PC-3 (cell line): ENCODE data around the gene NUDT3. TPM values are rescaled to one million over a fixed set of nuclear protein-coding genes. Genes with fewer than 3 reads are reported as not detected.

Experiments
- ATAC-seq: fragments of 200-7000 bp; cut with Tn5 transposase; 2 replicates; pipeline ENCODE4 v1.9.1; 2020; ENCODE audit warnings: mild to moderate bottlenecking, moderate library complexity
- BruUV-seq: library from RNA; stranded (reverse); fragments of 400-500 nt; replicated peaks from 2 replicates; lab custom pipeline; 2021; lab: Mats Ljungman, UMichigan
- CTCF ChIA-PET: fragments of 300-600 bp; sonication (Branson Sonifier 250); formaldehyde crosslinking; loops from one replicate; lab custom pipeline; 2022; ENCODE audit warnings: antibody characterized with exemption; lab: Charles Lee
- POLR2A ChIA-PET: fragments of 300-600 bp; sonication (Branson Sonifier 250); formaldehyde crosslinking; loops from one replicate; lab custom pipeline; 2022; ENCODE audit warnings: antibody characterized with exemption; ENCODE audit not compliant: unreplicated experiment; lab: Charles Lee
- DNase-seq: peaks from one replicate; pipeline ENCODE4 v3.0.0-alpha.2; 2015
- H2AFZ ChIP-seq: fragments of 300-600 bp; sonication (generic); 2 replicates; pipeline ENCODE4 v1.6.0; 2016; ENCODE audit warnings: antibody characterized with exemption, low read length
- H3F3A ChIP-seq: fragments of 300-600 bp; sonication (generic); one replicate; pipeline ENCODE4 v1.6.0; 2017; ENCODE audit warnings: antibody characterized with exemption, low read length, control low read depth, mild to moderate bottlenecking; ENCODE audit not compliant: unreplicated experiment
- H3K27ac ChIP-seq: fragments of 300-600 bp; sonication (generic); 2 replicates; pipeline ENCODE4 v1.5.1; 2016; ENCODE audit warnings: mild to moderate bottlenecking, low read length
- H3K27me3 ChIP-seq: fragments of 300-600 bp; sonication (generic); 2 replicates; pipeline ENCODE4 v1.6.1; 2016; ENCODE audit warnings: low read length, mixed read lengths
- H3K36me3 ChIP-seq: fragments of 300-600 bp; sonication (generic); 2 replicates; pipeline ENCODE4 v1.6.1; 2016; ENCODE audit warnings: low read depth, mixed run types, low read length, mixed read lengths
- H3K4me1 ChIP-seq: fragments of 300-600 bp; sonication (generic); 2 replicates; pipeline ENCODE4 v1.5.1; 2016; ENCODE audit warnings: low read length; ENCODE audit not compliant: insufficient read depth
- H3K4me2 ChIP-seq: fragments of 300-600 bp; sonication (generic); 2 replicates; pipeline ENCODE4 v1.6.0; 2016; ENCODE audit warnings: low read length
- H3K4me3 ChIP-seq: fragments of 300-600 bp; sonication (generic); 2 replicates; pipeline ENCODE4 v1.5.1; 2016; ENCODE audit warnings: mild to moderate bottlenecking, low read length, mixed read lengths
- H3K79me2 ChIP-seq: fragments of 300-600 bp; sonication (generic); 2 replicates; pipeline ENCODE4 v1.6.1; 2017; ENCODE audit warnings: low read length, mixed read lengths
- H3K9ac ChIP-seq: fragments of 300-600 bp; sonication (generic); 2 replicates; pipeline ENCODE4 v1.6.0; 2016; ENCODE audit warnings: mild to moderate bottlenecking, low read length
- H3K9me2 ChIP-seq: fragments of 300-600 bp; sonication (generic); replicated peaks from 2 replicates; pipeline ENCODE4 v1.6.1; 2016; ENCODE audit warnings: mixed run types, low read length, mixed read lengths
- H3K9me3 ChIP-seq: fragments of 300-600 bp; sonication (generic); 2 replicates; pipeline ENCODE4 v1.6.1; 2016; ENCODE audit warnings: low read length, mixed read lengths
- H4K20me1 ChIP-seq: fragments of 300-600 bp; sonication (generic); 2 replicates; pipeline ENCODE4 v1.6.1; 2016; ENCODE audit warnings: low read length, mixed read lengths
- EZH2 ChIP-seq: fragments of 300-600 bp; sonication (generic); IDR thresholded peaks from one replicate; pipeline ENCODE4 v1.6.1; 2017; ENCODE audit warnings: antibody characterized with exemption, mild to moderate bottlenecking, low read length; ENCODE audit not compliant: unreplicated experiment
- EZH2phosphoT487 ChIP-seq: fragments of 300-600 bp; sonication (generic); IDR thresholded peaks from 2 replicates; pipeline ENCODE4 v1.6.1; 2018; ENCODE audit warnings: mild to moderate bottlenecking, antibody characterized with exemption, low read length, borderline replicate concordance
- intact Hi-C: fragments of 100-400 bp; cut with micrococcal nuclease; formaldehyde crosslinking; loops from 2 replicates; pipeline ENCODE4 v1.9.0; 2023
- total RNA-seq: library from RNA; depleted of rRNA; stranded (reverse); fragments of >200 nt; gene quantifications from 2 replicates; pipeline ENCODE4 v1.2.3, GENCODE V29; 2014
- TF ChIP-seq, protein P1 (sequence below): fragments of 300-600 bp; sonication (generic); conservative IDR thresholded peaks from 2 replicates; pipeline ENCODE4 v1.5.1; 2017; ENCODE audit warnings: antibody characterized with exemption, low read depth, mild to moderate bottlenecking, low read length

The NUDT3 gene
- total RNA-seq, 1 experiment from 2014 or later = 24.6 TPM

DNA sequence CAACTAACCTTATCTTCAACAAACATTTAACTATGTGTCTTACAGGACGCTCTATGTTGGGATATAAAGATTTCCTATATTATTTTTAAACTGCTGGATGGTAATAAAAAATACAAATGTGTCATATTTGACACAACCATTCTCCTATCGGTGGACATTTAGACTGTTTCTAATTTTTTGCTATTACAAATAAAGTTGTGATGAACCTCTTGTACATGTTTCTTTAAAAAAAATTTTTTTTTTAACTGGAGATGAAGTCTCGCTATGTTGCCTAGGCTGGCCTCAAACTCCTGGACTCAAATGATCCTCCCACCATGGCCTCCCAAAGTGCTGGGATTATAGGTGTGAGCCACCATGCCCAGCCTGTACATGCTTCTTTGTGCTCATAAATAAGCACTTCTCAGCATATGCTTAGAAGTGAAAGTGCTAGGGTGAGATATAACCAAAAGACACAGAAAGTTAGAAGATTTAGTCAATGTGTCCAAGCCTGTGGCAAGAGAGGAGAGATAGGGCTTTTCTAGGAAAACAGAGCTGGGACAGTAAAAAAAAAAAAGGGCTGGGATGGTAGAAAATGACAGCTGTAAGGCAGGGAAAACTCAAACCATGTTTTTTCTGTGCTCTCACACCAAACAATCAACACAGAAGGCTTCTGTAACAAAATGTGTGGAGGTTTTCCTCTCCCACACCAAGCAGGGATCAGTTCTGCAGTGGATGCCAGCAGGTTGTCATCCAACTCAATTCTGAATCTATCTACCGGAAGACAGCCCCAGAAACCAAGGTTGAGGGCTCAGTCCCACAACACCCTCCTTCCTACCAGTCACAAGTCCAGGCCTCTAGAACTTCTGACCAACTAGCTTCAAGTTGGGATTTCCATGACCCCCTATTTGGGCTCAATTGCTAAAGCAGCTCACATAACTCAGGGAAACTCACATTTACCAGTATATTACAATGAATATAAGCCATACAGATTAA lies 73.7 kb downstream of the NUDT3 start:
- Histone ChIP-seq H3K79me2 (peaks cover 28% of the 10 kb centered on the region; the same call in 1 of the 2 replicates), H2AFZ (no peak overlapping the region), H4K20me1 (no peaks in the 10 kb centered on the region), H3K4me2 (no peak overlapping the region), H3K9ac (no peak overlapping the region), H3K4me3 (no peak overlapping the region), H3F3A (no peaks in the 10 kb centered on the region), H3K36me3 (no peaks in the 10 kb centered on the region), H3K9me2 (no peaks in the 10 kb centered on the region), H3K9me3 (no peaks in the 10 kb centered on the region), H3K4me1 (no peaks in the 10 kb centered on the region), H3K27me3 (no peaks in the 10 kb centered on the region), H3K27ac (no peak overlapping the region)
- intact Hi-C loops = no loop called here
- ATAC-seq = no peak
- BruUV-seq = no TSS peak
- TF ChIP-seq, protein P1, sequence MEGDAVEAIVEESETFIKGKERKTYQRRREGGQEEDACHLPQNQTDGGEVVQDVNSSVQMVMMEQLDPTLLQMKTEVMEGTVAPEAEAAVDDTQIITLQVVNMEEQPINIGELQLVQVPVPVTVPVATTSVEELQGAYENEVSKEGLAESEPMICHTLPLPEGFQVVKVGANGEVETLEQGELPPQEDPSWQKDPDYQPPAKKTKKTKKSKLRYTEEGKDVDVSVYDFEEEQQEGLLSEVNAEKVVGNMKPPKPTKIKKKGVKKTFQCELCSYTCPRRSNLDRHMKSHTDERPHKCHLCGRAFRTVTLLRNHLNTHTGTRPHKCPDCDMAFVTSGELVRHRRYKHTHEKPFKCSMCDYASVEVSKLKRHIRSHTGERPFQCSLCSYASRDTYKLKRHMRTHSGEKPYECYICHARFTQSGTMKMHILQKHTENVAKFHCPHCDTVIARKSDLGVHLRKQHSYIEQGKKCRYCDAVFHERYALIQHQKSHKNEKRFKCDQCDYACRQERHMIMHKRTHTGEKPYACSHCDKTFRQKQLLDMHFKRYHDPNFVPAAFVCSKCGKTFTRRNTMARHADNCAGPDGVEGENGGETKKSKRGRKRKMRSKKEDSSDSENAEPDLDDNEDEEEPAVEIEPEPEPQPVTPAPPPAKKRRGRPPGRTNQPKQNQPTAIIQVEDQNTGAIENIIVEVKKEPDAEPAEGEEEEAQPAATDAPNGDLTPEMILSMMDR = no peak
- TF ChIP-seq EZH2 (no peak), EZH2phosphoT487 (no peak)
- DNase-seq = no peak
- ChIA-PET CTCF (no interaction called here), POLR2A (no interaction called here)

DNA sequence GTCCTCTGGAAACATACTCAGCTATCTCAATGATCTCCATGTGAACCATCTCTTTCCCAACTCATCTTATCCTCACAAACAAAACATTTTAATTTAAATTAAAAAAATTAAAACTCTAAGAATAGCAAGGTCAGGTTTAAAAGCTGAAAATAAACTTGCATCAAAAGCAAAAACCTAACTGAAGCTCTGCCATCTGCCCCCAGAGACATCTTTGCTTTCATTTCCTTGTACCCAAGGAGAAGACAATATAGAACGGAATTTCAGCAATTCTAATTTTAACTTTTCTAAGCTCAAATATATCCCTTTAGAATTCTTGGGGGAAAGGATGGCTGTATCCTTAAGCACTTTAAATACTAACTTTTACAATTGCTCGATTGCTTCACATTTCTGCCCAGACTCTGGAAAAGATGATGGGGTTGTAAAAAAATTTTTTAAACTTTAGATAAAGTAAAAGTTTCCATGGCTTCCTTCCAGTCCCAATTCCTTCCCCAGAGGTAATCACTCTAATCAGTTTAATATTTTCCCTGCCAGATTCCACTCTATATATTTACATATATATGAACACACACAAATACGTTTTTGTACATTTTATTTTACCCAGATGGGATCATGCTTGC lies 74.5 kb downstream of the NUDT3 start:
- Histone ChIP-seq H3K9me3 (no peaks in the 10 kb centered on the region), H3K4me2 (no peak overlapping the region), H2AFZ (no peak overlapping the region), H4K20me1 (no peaks in the 10 kb centered on the region), H3K9me2 (no peaks in the 10 kb centered on the region), H3F3A (no peaks in the 10 kb centered on the region), H3K27ac (no peak overlapping the region), H3K4me3 (no peak overlapping the region), H3K9ac (no peak overlapping the region), H3K79me2 (peaks cover 20% of the 10 kb centered on the region; the same call in 1 of the 2 replicates), H3K36me3 (no peaks in the 10 kb centered on the region), H3K27me3 (no peaks in the 10 kb centered on the region), H3K4me1 (no peaks in the 10 kb centered on the region)
- TF ChIP-seq EZH2 (no peak), EZH2phosphoT487 (no peak)
- TF ChIP-seq, protein P1 = no peak
- ATAC-seq (no peak), DNase-seq (no peak)
- ChIA-PET POLR2A (no interaction called here), CTCF (no interaction called here)
- intact Hi-C loops = no loop called here
- no TSS peak for BruUV-seq

DNA sequence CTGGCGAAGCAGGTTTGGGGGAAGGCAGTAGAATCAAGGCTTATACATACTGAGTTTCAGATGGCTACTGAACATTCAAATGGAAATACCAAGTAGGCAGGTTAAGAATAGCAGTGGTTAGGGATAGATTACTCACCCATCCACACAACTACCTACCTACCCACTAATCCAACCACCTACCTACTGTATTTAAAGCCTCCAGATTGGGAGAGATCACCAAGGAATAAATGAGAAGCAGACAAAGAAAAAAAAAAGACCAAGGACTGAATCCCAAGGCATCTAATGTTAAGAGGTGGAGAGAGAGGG lies 75.3 kb downstream of the NUDT3 start:
- H3K36me3 ChIP-seq = no peaks in the 10 kb centered on the region
- DNase-seq = no peak
- BruUV-seq = no TSS peak
- intact Hi-C loops = no loop called here
- H3K9me2 ChIP-seq = no peaks in the 10 kb centered on the region
- CTCF ChIA-PET = no interaction called here
- H3F3A ChIP-seq = no peaks in the 10 kb centered on the region
- no peak overlapping the region for H3K27ac ChIP-seq
- no peaks in the 10 kb centered on the region for H3K4me1 ChIP-seq
- POLR2A ChIA-PET = no interaction called here
- no peaks in the 10 kb centered on the region for H3K27me3 ChIP-seq
- peaks cover 16% of the 10 kb centered on the region; the same call in 1 of the 2 replicates for H3K79me2 ChIP-seq
- H3K9ac ChIP-seq = no peak overlapping the region
- H3K4me2 ChIP-seq = no peak overlapping the region
- TF ChIP-seq EZH2phosphoT487 = no peak
- TF ChIP-seq EZH2 = no peak
- TF ChIP-seq, protein P1 = no peak
- no peak for ATAC-seq
- no peak overlapping the region for H2AFZ ChIP-seq
- H3K9me3 ChIP-seq = no peaks in the 10 kb centered on the region
- no peak overlapping the region for H3K4me3 ChIP-seq
- no peaks in the 10 kb centered on the region for H4K20me1 ChIP-seq
